Left kidney (tissue), 2 donors: ENCODE data around the gene EHHADH. TPM values are rescaled to one million over a fixed set of nuclear protein-coding genes. Genes with fewer than 3 reads are reported as not detected.
A peak's percentile ranks its signal among the peaks of the same experiment; 100 is the strongest.

Experiments used
- DNase-seq: peaks from one replicate; pipeline ENCODE4 v3.0.0-alpha.2; 2013
- polyA plus RNA-seq: library from polyadenylated mRNA; unstranded; fragments of 120-200 nt; gene quantifications from one replicate; pipeline ENCODE4 v1.2.1, GENCODE V29; 2013; ENCODE audit not compliant: insufficient read length

The EHHADH gene
- polyA plus RNA-seq, 1 donor: 30.8 TPM

DNA sequence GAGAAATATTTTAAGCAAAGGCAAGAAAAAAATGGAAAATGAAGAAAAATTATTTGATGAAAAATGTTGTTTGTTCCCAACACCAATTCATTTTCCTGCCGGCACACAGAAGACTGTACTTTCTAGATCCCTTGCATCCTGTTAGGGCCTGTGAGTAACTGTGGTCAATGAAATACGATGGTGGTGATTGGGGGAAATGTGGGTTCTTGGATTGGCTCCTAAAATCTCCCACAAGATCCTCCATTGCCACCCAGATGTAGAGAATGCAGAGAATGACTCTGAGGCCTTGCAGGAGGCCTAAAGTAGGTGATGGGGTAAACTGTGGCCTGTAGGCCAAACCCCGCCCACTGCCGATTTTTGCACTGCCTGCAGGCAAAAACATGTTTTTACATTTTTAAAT, 54.6 kb downstream of the EHHADH start:
- no peak for DNase-seq

DNA sequence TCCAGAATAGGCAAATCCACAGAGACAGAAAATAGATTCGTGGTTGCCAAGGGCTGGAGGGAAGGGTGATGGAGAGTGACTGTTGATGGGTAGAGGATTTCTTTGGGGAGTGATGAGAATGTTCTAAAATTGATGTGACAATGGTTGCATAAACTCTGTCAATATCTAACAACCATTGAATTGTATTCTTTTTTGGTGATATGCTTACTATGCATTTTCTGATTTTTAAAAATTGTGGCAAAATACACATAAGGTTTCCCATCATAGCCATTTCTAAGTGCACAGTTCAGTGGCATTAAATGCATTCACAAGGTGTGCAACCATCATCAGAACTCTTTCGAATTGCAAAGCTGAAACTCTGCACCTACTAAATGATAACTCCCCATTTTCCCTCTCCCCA, 56.8 kb downstream of the EHHADH start:
- DNase-seq: no peak

DNA sequence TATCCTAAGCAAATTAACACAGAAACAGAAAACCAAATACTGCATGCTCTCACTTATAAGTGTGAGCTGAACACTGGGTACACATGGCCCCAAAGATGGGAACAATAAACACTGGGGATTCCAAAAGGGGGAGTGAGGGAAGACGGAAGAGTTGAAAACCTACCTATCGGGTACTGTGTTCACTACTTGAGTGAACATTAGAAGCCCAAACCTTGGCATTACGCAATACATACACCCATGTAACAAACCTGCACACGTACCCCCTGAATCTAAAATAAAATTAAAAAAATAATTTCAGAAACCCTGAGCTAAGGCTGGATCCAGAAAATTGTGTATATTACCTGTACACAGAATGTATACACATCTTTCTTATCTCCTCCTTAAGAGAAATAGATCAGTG, 58.2 kb downstream of the EHHADH start:
- no peak for DNase-seq

DNA sequence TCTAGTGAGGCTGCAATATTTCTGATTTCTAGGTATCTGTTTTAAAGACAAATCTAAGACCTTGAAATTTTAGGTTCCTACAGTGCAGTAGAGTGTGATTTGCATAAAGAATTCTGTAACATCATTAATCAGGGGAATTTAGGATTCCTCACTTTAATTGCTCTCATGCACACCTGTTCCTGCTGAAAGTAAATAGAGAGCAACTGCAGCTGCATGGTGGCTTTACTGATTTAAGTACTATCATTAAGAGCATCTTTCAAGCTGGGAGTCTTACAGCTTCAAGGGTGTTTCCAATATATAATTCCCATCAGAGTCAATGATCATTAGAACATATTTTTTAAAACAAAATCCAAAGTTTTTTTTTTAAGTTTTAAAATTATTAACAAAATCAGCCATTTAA, 65.0 kb downstream of the EHHADH start:
- DNase-seq: no peak

DNA sequence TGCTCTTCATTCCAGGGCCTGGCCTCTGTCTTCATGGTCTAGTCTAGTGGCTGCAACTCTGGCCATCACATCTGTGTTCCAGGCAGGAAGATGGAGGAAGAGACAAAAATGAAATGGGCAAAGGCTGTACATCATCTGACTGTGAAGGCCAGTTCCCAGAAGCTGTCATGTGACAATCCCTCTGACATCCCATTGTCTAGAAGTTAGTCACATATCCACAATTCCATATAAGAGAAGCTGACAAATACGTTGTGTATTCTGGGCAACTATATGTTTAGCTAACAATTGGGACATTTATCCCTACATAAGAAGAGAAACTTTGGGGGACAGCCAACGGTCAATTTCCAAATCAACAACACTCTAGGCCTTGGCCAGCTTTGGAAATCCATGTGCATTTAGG, 66.5 kb downstream of the EHHADH start:
- no peak for DNase-seq

DNA sequence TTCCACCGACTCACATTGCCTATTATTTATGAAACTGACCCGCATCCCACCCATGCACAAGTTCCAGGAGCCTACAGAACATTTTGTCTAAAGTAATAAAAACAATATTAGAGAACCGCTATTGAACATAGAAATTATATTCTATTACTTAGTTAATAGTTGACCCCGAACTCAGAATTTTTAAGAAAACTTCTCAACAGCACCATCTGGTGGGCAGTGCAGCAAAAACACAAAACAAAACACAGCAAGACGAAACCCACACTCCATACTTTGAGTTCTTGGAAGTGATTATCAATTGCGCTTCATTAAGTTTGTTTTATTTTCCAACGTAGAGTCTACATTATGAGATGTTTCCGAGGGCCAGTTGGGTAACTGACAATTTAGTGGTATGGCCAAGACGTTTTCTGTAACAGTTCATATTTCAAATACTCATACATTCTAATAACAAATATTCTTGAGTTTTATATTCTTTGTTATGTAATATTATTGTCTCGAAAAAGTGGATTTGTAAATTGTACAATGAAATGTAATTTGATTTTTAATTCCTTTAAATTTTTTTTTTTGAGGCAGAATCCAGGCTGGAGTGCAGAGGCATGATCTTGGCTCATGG, 77.0 kb downstream of the EHHADH start:
- peak; percentile 53 for DNase-seq

DNA sequence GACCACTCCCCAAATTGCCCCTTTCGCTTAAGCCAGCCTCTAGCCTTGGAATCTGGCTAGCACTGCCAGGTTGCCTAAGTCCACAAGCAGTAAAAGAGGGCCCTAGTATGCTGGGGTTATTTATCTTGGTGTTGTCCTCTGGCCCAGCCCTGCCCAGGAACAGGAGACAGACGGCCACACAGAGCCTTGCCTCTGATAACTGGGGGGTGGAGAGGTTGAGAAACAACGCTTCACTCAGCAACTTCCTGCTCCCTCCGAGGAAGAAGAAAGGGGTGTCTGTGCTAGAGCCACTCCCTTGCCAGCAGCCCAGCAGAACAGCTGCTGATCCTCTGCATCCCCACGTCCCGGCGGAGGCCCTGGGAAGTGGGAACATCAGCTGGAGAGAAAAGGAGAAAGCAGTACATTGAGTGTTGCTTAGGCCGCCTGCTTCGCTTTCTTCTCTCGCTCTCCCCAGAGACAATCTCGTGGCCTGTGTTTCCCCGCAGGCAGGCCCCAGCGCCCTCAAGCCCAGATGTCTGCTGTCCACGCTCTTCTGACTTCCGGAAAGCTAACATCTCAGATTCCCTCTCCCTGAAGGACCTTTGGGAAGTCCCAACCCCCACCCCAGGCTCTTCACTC, 78.4 kb downstream of the EHHADH start:
- DNase-seq: no peak

DNA sequence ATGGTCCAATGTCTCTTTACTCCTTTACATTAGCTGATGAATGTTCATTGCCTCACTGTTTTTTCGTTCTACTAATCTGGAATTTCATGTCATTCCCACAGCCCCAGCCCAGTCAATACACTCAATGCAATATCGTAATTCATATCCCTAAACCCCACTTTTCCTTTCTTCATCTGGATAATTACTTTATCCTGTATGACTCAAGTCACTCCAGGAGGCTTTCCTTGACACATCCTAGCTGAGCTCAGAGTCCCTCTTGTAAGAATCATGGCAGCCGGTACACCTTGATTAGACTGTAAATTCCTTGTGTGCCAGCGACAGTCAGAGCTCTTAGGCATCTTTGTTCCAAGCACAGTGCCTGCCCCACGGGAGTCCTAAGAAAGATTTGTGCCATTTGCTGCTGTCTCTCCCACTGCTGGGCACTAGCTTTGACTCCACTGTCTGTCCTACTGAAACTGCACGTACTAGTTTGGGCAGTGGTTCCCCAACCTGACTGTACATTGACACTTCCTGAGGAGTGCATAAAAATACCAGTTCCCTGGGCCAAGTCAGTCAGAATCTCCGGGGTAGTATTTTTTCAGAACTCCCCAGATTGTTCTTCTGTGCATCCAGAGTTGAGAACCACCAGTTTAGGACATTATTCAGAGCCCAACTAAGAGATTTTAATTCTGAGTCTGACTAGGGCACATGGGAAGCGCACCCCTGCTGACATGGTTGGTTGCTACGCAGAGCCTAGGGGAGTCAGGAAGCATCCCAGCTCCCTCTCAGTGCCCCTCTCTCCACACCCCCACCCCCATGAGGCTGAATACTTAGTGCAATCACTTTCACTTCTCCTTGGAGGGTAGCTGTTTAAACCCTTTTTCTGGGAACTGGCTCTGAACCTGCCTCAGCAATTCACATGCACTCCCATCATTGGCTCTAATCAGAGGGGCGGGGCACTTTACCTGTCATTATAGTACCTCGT, 81.5 kb downstream of the EHHADH start:
- no peak for DNase-seq

DNA sequence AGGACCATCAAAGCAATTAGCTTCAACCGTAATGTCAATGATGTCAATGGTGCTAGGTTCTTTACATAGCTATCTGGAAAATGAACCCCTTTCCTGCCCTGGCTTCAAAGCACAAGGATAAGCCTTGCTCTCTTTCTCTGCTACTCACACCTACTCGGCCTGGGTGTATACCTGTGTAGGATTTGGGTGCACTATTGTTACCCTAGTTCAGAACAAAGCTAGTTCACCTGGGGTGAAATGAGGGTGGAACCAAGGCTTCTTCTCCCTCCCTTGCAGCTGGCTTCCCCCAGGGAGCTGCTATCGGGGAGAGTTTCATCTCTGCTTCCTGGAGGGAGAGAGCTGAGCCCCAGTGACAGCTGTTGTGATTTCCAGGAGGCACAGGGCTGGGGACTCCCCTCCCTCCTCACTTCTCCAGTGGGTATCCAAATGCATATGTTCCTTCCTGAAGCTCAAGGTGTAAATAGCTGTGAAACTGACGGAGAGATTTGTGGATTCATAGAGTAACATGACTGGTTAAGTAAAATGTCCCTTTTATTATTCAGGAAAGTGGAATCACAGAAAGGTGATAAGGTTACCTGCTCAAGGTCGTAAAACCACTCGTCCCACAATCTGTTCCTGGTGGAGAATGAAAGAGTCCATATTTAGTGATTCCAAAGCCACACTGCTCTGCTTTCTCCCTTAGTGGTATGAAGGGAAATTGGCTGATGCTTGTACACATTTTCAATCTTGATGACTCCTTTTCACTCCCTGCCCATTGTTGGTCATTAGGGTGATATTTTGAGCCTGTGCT, 89.2 kb downstream of the EHHADH start:
- no peak for DNase-seq

DNA sequence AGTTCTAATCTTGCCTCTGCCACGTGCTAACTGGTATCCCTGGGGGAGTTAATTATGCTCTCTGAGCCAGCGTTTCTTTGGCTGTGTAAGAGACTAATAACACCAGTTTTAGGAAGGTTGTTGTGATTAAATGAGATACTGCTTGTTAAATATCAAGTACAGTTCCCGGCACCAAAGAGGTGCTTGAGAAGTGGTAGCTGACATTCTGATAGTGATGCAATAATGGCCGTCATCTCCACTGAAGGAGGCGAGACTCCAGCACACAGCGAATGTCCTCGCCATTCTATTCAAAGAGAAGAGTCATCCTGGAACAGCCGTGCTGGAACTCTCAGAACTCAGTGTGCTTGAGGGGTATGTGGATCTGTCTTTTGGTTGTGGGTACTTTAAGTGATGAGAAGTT, 91.2 kb downstream of the EHHADH start:
- DNase-seq: no peak

DNA sequence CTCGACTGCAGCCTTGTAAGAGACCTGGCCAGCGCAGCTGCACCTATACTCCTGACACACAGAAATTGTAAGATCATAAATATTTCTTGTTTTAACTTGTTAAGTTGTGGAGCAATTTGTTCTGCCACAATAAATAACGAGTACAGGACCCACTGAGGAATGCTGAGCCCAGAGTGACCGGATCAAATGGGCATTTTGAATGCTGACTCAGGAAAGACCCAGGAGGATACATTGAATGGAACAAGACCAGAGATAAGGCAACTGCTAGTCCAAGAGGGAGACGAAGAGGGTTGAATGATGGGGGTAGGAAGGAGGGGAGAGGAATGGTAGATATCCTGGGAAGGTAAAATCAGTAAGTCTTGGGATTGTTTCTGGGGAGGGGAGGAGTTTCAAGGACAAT, 92.1 kb downstream of the EHHADH start:
- DNase-seq: no peak

DNA sequence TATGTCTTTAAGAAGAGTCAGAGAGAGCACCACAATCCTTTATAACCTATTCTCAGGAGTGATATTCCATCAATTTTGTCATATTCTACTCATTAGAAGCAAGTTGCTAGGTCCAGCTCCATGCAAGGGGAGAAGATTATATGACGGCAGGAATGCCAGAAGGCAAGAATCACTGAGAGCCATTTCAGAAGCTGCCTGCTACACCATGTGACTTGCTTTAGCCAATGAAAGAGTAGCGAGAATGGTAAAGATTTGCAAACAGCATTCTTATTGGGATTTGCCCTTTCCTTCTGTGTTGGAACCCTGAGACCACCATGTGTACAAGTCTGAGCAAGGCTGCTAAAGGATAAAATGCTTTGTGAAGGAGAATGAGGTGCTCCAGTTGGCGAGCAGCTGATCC, 96.5 kb downstream of the EHHADH start:
- DNase-seq: no peak

DNA sequence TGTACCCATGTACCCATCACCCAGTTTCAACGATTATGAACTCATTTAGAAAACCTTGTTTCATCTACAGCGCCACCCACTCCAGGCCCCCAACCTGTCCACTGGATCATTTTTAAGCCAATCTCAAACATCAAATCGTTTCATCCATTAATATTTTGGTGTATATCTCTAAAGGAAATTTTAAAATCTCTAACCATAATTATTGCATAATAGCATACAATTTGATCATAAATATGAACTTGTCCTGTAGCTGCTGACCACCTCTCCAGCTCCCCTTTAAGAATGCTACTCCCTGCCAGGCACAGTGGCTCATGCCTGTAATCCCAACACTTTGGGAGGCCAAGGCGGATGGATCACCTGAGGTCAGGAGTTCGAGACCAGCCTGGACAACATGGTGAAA, 98.2 kb downstream of the EHHADH start:
- no peak for DNase-seq

DNA sequence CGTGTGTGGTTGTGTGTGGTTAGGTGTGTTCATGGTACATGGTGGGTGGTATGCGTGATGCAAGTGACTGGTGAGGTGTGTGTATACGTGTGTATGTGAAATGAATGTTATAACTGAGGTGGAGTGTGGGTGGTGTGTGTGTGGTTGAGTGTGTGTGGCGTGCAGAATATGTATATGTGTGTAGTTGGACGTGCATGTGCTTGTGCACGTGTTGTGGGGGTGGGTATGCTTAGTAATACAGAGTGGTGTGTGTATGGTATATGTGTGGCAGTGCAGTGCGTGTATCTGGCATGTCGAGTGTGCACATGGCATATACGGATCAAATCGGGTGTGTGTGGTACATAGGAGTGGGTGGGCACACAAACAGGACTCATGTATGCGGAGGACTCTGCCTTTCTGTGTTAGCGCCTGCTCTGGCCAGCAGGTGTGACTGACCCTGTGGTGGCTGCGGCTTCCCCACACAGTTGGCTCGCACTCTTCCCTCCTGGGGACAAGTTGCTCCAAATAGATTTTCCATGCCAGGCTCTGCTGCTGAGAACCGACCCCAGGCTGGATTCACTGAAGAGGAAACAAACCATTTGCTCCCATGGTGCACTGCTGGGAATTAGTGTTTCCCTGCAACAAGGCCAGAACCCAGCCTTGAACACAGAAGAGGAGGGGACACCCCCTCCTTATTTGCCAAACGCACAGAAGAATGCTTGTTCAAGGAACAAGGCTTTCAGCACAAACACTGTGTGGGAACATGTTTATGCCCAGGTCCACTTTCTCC, 99.8 kb downstream of the EHHADH start:
- no peak for DNase-seq

DNA sequence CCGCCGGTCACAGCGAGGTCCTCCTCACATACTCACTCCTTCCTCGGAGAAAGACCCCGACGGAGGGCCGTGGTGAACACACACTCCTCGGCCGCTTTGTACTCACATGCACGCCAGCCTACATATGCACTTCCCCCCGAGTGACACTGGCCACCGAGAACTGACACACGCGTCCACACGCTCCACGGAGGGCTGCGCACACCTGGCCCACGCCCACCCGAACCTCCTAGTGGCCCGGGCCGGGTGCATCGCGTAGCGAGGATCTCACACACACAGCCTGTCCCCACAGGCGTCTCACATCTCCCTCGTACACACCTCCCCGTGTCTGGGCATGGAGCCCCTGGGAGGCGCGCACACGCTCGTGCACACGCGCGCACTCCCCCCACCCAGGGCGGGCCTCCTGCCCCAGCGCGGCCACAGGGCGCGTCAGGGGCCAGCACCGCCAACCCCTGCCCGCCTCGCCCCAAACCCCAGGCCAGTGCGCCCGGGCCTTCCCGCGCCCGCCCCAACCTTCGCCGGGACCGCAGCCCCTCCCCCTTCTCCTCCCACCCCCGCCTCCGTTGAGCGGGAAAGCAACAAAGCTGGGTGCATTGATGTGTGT, 100.6 kb downstream of the EHHADH start:
- DNase-seq: no peak

DNA sequence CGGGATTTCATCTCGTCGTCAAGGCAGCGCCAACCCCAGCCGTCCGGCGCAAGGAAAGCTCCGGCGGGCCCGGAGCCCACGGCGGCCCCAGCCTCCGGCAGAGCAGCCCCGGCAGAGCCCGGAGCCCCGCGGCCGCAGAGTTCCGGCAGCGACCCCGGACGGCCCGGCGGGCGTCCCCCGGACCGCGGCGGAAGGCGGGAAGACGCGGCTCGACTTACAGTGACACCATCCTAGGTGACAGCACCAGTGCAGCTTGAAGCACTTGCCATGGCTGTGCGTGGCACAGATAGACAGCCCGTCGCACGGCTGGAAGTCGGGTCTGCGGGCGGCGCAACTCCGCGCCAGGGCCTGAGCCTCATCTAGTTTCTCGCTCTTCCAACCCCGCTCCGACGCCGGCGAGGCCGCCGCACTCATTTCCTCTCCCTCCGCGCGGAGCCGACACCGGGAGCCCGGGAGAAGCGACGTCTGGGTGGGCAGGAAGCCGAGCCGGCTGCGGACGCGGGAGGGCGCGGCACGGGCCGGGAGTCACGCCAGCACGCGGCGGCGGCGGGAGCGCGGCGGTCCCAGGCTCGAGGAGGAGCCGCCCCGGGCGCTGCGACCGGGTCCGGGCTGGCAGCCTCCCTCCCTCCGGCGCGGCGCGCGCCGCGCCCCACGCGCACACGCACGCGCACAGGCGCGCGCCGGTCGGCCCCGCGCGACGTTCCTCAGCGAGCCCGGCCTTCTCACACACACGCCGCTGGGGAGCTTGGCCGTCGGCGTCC, 101.3 kb downstream of the EHHADH start, which contains the start of gene C3orf70:
Gene C3orf70 (minus strand): TSS at position 651 of the 761 bp plus-strand sequence. CDS start 237 bp downstream, at position 414.
- DNase-seq: peak; percentile 55

DNA sequence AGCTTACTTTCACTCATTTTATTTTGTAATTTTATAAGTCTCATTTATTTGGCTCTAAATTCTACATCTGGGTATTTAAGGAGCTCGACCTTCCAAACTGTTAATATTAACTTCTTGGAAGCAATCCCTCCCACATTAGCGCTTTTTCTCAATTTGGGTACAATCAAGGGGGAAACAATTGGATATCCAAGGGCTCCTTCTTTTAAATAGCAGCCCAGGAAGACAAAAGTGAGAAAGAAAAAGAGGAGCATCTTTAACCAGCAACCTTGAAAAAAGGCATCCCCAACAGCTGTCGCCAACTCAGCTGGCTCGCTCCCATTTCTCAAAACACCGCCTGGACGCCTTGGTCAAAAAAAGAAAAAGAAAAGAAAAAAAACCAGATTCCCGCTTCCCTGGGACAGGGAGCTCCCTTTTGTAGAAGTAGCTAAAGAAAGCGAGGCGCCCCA, 101.9 kb downstream of the EHHADH start:
- DNase-seq: no peak

DNA sequence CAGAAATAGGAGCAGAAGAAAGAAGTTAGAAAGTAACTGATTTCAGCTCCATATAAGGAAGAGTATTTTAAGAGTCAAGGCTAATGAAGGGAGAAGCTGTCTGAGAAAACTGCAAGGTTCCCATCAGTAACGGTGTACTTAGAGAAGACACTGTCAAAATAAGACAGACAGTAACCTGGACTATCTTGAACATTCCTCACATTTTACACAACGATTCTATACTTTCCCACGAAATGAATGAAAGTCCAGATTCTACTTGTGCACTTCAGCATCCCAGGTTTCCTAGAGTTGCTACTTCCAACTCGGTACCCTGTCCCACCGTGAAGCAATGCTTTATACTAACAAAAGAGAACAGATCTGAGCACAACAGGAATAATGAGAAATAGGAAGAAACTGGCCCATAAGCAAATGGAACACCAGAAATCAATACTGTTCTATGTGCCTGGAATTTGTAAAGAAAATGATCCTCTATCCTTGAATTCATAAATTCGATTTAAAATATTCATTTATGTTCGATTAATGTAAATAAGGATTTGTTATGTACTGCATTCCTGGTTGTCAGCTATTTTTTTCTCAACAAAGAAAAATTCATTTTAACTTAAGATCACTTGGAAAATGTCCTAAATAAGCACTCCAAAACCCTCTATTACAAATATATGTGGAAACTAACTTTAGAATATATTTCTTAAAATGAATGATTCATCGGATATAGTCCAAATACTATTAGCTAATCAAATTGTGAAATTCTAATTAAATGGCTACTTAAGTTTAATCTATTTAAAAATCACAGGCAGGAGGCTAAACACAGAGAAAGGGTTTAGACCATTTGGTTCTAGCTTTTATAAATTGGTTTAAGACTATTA, 102.5 kb downstream of the EHHADH start:
- DNase-seq: no peak

DNA sequence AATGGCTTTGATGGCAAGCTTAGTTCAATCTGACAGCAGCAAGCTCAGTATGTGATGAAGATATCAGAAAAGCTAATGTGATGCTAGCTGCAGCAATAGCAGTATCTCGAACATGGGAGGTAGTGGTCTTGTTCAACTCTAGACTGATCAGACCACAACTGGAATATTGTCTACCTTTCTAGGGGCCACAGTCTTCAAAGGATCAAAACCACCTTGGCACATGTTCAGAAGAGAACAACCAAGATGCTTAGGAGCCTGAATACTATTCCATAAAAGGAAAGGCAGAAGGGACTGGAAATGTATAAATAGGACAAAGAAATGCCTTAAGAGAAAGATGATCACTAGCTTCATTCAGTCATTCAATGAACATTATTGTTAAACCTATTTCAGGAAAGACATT, 103.3 kb downstream of the EHHADH start:
- no peak for DNase-seq
